Neural cell (in vitro differentiated cells): ENCODE measurements around the gene NSF. TPM values are rescaled to one million over a fixed set of nuclear protein-coding genes. Genes with fewer than 3 reads are reported as not detected.

Source experiments
- H2AFZ ChIP-seq: fragments of 200-600, 300-800 bp; sonication (generic), shearing (Covaris generic); 2 replicates; pipeline ENCODE4 v1.6.0; 2014; ENCODE audit warnings: low read depth, mild to moderate bottlenecking, antibody characterized with exemption, low read length, moderate library complexity
- H3F3A ChIP-seq: fragments of 200-600 bp; shearing (Covaris generic); 2 replicates; pipeline ENCODE4 v1.6.1; 2016; ENCODE audit warnings: mild to moderate bottlenecking, moderate library complexity, mixed read lengths, antibody characterized with exemption, low read length; ENCODE audit not compliant: insufficient read depth, poor library complexity, severe bottlenecking
- H3K27ac ChIP-seq: fragments of 200-600, 300-800 bp; sonication (generic), shearing (Covaris generic); 2 replicates; pipeline ENCODE4 v1.5.1; 2014; ENCODE audit warnings: mild to moderate bottlenecking, low read length, moderate library complexity
- H3K27me3 ChIP-seq: fragments of 300-800, 200-600 bp; sonication (generic), shearing (Covaris generic); 2 replicates; pipeline ENCODE4 v1.6.0; 2014; ENCODE audit warnings: mild to moderate bottlenecking, low read depth, low read length, moderate library complexity; ENCODE audit not compliant: insufficient read depth
- H3K36me3 ChIP-seq: fragments of 300-800, 200-600 bp; sonication (generic), shearing (Covaris generic); 2 replicates; pipeline ENCODE4 v1.5.1; 2014; ENCODE audit warnings: mild to moderate bottlenecking, antibody characterized with exemption, low read length, moderate library complexity; ENCODE audit not compliant: insufficient read depth
- H3K4me2 ChIP-seq: fragments of 300-800, 200-600 bp; sonication (generic), shearing (Covaris generic); 2 replicates; pipeline ENCODE4 v1.6.0; 2014; ENCODE audit warnings: mild to moderate bottlenecking, low read length
- H3K4me3 ChIP-seq: fragments of 300-800, 200-600 bp; sonication (generic), shearing (Covaris generic); 2 replicates; pipeline ENCODE4 v1.5.1; 2014; ENCODE audit warnings: mild to moderate bottlenecking, low read length, moderate library complexity
- H3K79me2 ChIP-seq: fragments of 200-600 bp; shearing (Covaris generic); replicated peaks from 2 replicates; pipeline ENCODE4 v1.6.0; 2014; ENCODE audit warnings: mild to moderate bottlenecking, low read length, moderate library complexity; ENCODE audit not compliant: insufficient read depth
- H3K9ac ChIP-seq: fragments of 300-800, 200-600 bp; sonication (generic), shearing (Covaris generic); 2 replicates; pipeline ENCODE4 v1.6.1; 2016; ENCODE audit warnings: mild to moderate bottlenecking, low read length, mixed read lengths
- H3K9me2 ChIP-seq: fragments of 200-600 bp; shearing (Covaris generic); 2 replicates; pipeline ENCODE4 v1.6.1; 2016; ENCODE audit warnings: mild to moderate bottlenecking, low read length, mixed read lengths; ENCODE audit not compliant: insufficient read depth
- H3K9me3 ChIP-seq: fragments of 200-600, 300-800 bp; sonication (generic), shearing (Covaris generic); 2 replicates; pipeline ENCODE4 v1.6.1; 2016; ENCODE audit warnings: mild to moderate bottlenecking, mixed run types, low read length, moderate library complexity, mixed read lengths
- H4K20me1 ChIP-seq: fragments of 200-600 bp; shearing (Covaris generic); 2 replicates; pipeline ENCODE4 v1.6.1; 2016; ENCODE audit warnings: mild to moderate bottlenecking, mixed run types; ENCODE audit not compliant: insufficient read depth
- EP300 ChIP-seq: fragments of 450-650 bp; conservative IDR thresholded peaks from 2 replicates; pipeline ENCODE4 v1.6.1; 2014; ENCODE audit warnings: antibody characterized with exemption, mild to moderate bottlenecking, moderate library complexity; ENCODE audit not compliant: poor library complexity, severe bottlenecking
- EZH2 ChIP-seq: fragments of 200-600, 300-800 bp; shearing (Covaris generic), sonication (generic); IDR thresholded peaks from 2 replicates; pipeline ENCODE4 v1.6.1; 2014; ENCODE audit warnings: antibody characterized with exemption, low read length, borderline replicate concordance, mild to moderate bottlenecking; ENCODE audit not compliant: insufficient read depth, poor library complexity, severe bottlenecking
- MXI1 ChIP-seq: fragments of 450-650 bp; conservative IDR thresholded peaks from 2 replicates; pipeline ENCODE4 v1.6.1; 2014; ENCODE audit warnings: antibody characterized with exemption, mild to moderate bottlenecking; ENCODE audit not compliant: poor library complexity, severe bottlenecking
- POLR2AphosphoS5 ChIP-seq: IDR thresholded peaks from 2 replicates; pipeline ENCODE4 v1.6.1; 2012
- RAD21 ChIP-seq: fragments of 450-650 bp; conservative IDR thresholded peaks from 2 replicates; pipeline ENCODE4 v1.6.1; 2014; ENCODE audit warnings: antibody characterized with exemption, mild to moderate bottlenecking, moderate library complexity
- SMC3 ChIP-seq: fragments of 450-650 bp; conservative IDR thresholded peaks from 2 replicates; pipeline ENCODE4 v1.6.1; 2014; ENCODE audit warnings: antibody characterized with exemption, mild to moderate bottlenecking, moderate library complexity; ENCODE audit not compliant: poor library complexity
- TAF1 ChIP-seq: IDR thresholded peaks from 2 replicates; pipeline ENCODE4 v1.6.1; 2012; ENCODE audit warnings: low read depth
- polyA plus RNA-seq: library from polyadenylated mRNA; depleted of rRNA; stranded (reverse); fragments of >200 nt; gene quantifications from 2 replicates; pipeline ENCODE4 v1.2.3, GENCODE V29; 2014
- TF ChIP-seq, protein P1 (sequence below): IDR thresholded peaks from 2 replicates; pipeline ENCODE4 v1.6.1; 2012; ENCODE audit warnings: borderline replicate concordance
- TF ChIP-seq, protein P2 (sequence below): fragments of 450-650 bp; IDR thresholded peaks from 2 replicates; pipeline ENCODE4 v1.5.1; 2014; ENCODE audit warnings: antibody characterized with exemption, mild to moderate bottlenecking, moderate library complexity; ENCODE audit not compliant: poor library complexity, severe bottlenecking

The NSF gene
- polyA plus RNA-seq, 1 donor from 2014 or later, result 98.6 TPM

- no peaks in the 10 kb centered on the region for H3K9me2 ChIP-seq
- H2AFZ ChIP-seq, result no peak overlapping the region
- no peaks in the 10 kb centered on the region for H3F3A ChIP-seq
- no peaks in the 10 kb centered on the region for H3K36me3 ChIP-seq
- no peak overlapping the region for H3K9ac ChIP-seq
- TF ChIP-seq, protein P1, sequence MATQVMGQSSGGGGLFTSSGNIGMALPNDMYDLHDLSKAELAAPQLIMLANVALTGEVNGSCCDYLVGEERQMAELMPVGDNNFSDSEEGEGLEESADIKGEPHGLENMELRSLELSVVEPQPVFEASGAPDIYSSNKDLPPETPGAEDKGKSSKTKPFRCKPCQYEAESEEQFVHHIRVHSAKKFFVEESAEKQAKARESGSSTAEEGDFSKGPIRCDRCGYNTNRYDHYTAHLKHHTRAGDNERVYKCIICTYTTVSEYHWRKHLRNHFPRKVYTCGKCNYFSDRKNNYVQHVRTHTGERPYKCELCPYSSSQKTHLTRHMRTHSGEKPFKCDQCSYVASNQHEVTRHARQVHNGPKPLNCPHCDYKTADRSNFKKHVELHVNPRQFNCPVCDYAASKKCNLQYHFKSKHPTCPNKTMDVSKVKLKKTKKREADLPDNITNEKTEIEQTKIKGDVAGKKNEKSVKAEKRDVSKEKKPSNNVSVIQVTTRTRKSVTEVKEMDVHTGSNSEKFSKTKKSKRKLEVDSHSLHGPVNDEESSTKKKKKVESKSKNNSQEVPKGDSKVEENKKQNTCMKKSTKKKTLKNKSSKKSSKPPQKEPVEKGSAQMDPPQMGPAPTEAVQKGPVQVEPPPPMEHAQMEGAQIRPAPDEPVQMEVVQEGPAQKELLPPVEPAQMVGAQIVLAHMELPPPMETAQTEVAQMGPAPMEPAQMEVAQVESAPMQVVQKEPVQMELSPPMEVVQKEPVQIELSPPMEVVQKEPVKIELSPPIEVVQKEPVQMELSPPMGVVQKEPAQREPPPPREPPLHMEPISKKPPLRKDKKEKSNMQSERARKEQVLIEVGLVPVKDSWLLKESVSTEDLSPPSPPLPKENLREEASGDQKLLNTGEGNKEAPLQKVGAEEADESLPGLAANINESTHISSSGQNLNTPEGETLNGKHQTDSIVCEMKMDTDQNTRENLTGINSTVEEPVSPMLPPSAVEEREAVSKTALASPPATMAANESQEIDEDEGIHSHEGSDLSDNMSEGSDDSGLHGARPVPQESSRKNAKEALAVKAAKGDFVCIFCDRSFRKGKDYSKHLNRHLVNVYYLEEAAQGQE, result no peak
- no peak for TF ChIP-seq EP300
- TF ChIP-seq RAD21, result no peak
- TF ChIP-seq EZH2, result no peak
- TF ChIP-seq TAF1, result no peak
- TF ChIP-seq SMC3, result no peak
- no peak for TF ChIP-seq MXI1
- TF ChIP-seq, protein P2, sequence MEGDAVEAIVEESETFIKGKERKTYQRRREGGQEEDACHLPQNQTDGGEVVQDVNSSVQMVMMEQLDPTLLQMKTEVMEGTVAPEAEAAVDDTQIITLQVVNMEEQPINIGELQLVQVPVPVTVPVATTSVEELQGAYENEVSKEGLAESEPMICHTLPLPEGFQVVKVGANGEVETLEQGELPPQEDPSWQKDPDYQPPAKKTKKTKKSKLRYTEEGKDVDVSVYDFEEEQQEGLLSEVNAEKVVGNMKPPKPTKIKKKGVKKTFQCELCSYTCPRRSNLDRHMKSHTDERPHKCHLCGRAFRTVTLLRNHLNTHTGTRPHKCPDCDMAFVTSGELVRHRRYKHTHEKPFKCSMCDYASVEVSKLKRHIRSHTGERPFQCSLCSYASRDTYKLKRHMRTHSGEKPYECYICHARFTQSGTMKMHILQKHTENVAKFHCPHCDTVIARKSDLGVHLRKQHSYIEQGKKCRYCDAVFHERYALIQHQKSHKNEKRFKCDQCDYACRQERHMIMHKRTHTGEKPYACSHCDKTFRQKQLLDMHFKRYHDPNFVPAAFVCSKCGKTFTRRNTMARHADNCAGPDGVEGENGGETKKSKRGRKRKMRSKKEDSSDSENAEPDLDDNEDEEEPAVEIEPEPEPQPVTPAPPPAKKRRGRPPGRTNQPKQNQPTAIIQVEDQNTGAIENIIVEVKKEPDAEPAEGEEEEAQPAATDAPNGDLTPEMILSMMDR, result no peak
- TF ChIP-seq POLR2AphosphoS5, result no peak
- no peaks in the 10 kb centered on the region for H3K9me3 ChIP-seq
- H3K4me3 ChIP-seq, result no peak overlapping the region
- no peaks in the 10 kb centered on the region for H3K27me3 ChIP-seq
- H3K4me2 ChIP-seq, result no peak overlapping the region
- H3K79me2 ChIP-seq, result no peaks in the 10 kb centered on the region
- no peaks in the 10 kb centered on the region for H4K20me1 ChIP-seq
- H3K27ac ChIP-seq, result no peak overlapping the region
These were observed 172.9 kb downstream of the NSF start for GRCh38 chr17:46763416-46763815.

DNA sequence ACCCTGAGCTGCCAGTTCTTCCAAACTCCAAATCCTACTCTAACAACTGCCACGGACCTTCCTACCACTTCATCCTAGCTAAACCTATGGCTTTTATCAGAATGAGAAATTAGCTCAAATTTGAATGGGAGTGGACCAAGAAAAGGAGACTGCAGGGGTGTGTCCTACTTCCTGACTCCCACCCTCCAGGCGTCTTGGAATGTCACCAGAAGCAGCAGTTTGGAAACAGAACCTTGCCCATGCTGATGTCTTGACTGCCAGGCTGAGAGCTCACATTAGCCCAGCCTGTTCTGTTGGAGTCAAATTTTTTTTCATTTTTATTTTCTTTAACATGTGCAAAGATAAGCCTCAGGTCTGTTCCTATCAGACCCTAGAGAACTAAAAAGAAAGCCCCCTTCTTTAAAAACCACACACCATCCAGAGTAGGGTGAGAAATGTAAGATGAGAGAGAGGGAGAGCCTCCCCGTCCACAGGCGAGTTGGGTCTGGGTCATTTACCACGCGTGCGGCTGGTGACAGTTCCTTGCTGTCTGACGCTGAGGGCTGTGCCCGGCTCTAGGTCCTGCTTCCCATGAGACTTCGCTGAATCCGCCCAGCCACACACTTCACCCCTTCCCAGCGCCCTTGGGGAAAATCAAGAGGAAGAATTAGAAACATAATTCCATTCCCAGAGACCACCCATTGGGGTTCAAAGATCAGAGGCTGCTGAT lies 173.7 kb downstream of the NSF start:
- no peak overlapping the region for H3K4me3 ChIP-seq
- no peak overlapping the region for H3K27ac ChIP-seq
- no peaks in the 10 kb centered on the region for H3K27me3 ChIP-seq
- no peaks in the 10 kb centered on the region for H4K20me1 ChIP-seq
- no peak overlapping the region for H3K4me2 ChIP-seq
- TF ChIP-seq MXI1 (no peak), SMC3 (no peak), TAF1 (no peak), POLR2AphosphoS5 (no peak), EP300 (no peak), RAD21 (no peak), EZH2 (no peak)
- TF ChIP-seq, protein P2, result no peak
- TF ChIP-seq, protein P1, result no peak
- no peaks in the 10 kb centered on the region for H3K9me3 ChIP-seq
- no peak overlapping the region for H2AFZ ChIP-seq
- no peaks in the 10 kb centered on the region for H3K9me2 ChIP-seq
- no peak overlapping the region for H3K9ac ChIP-seq
- H3K36me3 ChIP-seq, result no peaks in the 10 kb centered on the region
- H3K79me2 ChIP-seq, result no peaks in the 10 kb centered on the region
- no peaks in the 10 kb centered on the region for H3F3A ChIP-seq
